HCT116 (cell line): ENCODE data around the gene TGOLN2.
"Not testable (repeated sequence)": the region's sequence is repeated elsewhere in the genome, so short reads cannot be mapped to it uniquely, and the experiment has no call there.

Source experiments
- CTCF ChIP-seq, 3 experiments: fragments of 200-600 bp in 1 of 3; sonication (generic) in 1 of 3; IDR thresholded peaks in 2 of 3; conservative IDR thresholded peaks in 1 of 3; 2 replicates each; pipeline ENCODE4 v1.5.1; 2012 to 2017; ENCODE audit warnings: low read depth in 2 of 3, low read length in 2 of 3, antibody characterized with exemption in 1 of 3, borderline replicate concordance in 1 of 3, control low read depth in 1 of 3, mild to moderate bottlenecking in 1 of 3, mixed read lengths in 1 of 3, mixed run types in 1 of 3, moderate library complexity in 1 of 3; ENCODE audit not compliant: insufficient read depth in 1 of 3
- MAX ChIP-seq: IDR thresholded peaks from 2 replicates; pipeline ENCODE4 v1.6.1; 2012
- RAD21 ChIP-seq: IDR thresholded peaks from 2 replicates; pipeline ENCODE4 v1.6.1; 2012; ENCODE audit warnings: low read depth, mild to moderate bottlenecking
- REST ChIP-seq: IDR thresholded peaks from 2 replicates; pipeline ENCODE4 v1.6.1; 2012; ENCODE audit warnings: low read depth
- ZNF274 ChIP-seq: fragments of 200-500 bp; sonication (Bioruptor generic); IDR thresholded peaks from 2 replicates; pipeline ENCODE4 v1.6.1; 2014; ENCODE audit warnings: mild to moderate bottlenecking, low read depth, low read length, inconsistent platforms

GRCh38 chr2:85323988-85324367 is 3.8 kb downstream of the TGOLN2 start:
- TF ChIP-seq CTCF (IDR thresholded peaks at IDR 0.05 in 2 of 3, conservative IDR thresholded peaks at IDR 0.05 in 1 of 3; ENCODE audit: borderline replicate concordance in 1 of 3, insufficient read depth in 1 of 3, low read depth in 2 of 3, low read length in 2 of 3); RAD21; ZNF274; REST; MAX: not testable (repeated sequence)
